ENCODE data around the gene DNTTIP2.
"Not testable (repeated sequence)": the region's sequence is repeated elsewhere in the genome, so short reads cannot be mapped to it uniquely, and the experiment has no call there.

DNTTIP2 gene, protein sequence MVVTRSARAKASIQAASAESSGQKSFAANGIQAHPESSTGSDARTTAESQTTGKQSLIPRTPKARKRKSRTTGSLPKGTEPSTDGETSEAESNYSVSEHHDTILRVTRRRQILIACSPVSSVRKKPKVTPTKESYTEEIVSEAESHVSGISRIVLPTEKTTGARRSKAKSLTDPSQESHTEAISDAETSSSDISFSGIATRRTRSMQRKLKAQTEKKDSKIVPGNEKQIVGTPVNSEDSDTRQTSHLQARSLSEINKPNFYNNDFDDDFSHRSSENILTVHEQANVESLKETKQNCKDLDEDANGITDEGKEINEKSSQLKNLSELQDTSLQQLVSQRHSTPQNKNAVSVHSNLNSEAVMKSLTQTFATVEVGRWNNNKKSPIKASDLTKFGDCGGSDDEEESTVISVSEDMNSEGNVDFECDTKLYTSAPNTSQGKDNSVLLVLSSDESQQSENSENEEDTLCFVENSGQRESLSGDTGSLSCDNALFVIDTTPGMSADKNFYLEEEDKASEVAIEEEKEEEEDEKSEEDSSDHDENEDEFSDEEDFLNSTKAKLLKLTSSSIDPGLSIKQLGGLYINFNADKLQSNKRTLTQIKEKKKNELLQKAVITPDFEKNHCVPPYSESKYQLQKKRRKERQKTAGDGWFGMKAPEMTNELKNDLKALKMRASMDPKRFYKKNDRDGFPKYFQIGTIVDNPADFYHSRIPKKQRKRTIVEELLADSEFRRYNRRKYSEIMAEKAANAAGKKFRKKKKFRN

DNA sequence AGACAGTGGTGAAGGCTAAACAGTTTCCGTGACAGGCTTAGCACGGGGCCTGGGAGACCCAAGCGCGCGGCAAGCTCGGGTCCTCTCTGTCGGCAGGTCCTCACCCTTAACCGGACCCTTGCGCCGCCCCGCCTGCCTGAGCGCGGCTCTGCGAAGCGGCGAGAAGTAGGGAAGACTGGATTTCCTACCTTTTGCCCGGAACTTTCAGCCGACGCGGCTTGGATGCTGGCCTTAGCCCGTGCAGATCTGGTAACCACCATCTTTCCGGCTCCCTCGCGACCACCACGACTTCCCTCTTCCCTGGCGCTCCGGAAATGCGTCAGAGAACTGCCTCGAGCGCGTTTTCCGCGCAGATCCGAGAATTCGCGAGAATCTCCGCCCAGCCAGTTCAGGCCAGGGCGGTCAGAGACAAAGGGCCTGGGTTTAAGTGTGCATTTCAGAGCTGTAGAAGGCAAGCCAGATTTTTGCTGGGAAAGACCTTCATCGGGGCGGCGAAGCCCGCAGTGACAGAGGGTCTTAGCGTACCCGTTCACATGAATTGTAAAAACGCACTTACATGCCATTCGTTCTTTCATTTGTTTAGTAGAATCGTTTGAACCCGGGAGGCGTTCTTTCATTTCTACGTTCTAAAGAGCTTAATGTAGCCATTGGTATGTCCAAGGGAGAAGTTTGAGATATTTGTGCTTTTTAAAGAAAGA lies at the start of gene DNTTIP2:
TSS of gene DNTTIP2 (minus strand) at position 318 of the 698 bp plus-strand sequence. CDS start at position 260, 58 bp downstream.
- peak; percentile 91 for DNase-seq (ENCODE audit: low spot score)

DNA sequence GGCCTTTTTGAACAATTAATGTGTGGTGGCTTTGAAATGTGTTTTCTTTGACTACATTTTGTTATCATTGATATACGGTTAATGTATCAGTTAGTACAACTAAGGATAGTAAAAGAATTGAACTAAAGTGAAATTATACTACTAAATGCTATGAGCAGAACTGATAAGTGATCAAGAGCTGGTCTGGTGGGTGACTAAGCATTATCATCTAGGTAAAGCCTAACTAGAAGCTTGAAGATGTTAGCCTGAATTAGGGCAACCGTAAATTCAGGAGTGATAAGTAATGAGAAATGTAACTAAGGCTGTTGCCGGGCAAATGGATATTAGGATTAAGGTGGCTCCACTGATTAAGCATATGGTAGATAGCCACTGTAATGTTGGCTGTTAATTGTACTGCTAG lies 46.2 kb upstream of the DNTTIP2 start:
- no peak for DNase-seq (ENCODE audit: low spot score)

DNA sequence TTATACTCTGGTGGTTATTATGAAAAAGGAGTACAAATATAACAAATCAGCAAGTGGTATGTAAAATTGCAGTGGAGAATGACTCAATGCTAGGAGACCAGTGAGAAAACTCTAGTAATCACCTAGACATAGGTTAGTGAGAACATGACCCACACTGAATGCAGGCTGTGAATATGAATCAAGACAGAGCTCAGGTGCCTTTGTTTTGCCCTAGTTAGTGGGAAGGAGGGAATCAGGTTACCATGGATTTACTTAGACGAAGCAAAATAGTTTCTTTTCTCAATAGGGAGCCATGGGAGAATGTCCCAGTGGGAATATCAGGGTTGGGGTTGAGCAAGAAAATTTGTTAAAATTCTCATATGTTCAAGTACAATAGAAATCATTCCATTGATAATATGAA lies 40.8 kb upstream of the DNTTIP2 start:
- no peak for DNase-seq (ENCODE audit: low spot score)

DNA sequence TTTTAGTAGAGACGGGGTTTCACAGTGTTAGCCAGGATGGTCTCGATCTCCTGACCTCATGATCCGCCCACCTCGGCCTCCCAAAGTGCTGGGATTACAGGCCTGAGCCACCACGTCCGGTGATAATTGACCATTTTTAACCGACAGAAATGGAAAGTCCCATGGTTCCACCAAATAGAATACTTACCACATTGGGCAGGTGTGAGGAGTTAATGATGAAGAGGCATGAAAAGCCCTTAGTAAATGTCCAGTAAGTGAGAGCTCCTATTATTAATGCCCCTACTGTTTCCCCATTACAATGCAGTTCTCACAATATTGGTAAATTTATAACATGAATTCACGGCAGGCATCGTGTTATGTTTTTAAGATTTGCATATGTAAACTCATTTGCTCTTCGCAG lies 38.3 kb upstream of the DNTTIP2 start:
- no peak for DNase-seq (ENCODE audit: low spot score)

DNA sequence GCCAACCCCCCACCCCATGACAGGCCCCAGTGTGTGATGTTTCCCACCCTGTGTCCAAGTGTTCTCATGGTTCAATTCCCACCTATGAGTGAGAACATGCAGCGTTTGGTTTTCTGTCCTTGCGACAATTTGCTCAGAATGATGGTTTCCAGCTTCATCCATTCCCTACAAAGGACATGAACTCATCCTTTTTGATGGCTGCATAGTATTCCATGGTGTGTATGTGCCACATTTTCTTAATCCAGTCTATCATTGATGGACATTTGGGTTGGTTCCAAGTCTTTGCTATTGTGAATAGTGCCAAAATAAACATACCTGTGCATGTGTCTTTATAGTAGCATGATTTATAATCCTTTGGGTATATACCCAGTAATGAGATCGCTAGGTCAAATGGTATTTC lies 31.9 kb upstream of the DNTTIP2 start:
- not testable (repeated sequence) for DNase-seq (ENCODE audit: low spot score)

DNA sequence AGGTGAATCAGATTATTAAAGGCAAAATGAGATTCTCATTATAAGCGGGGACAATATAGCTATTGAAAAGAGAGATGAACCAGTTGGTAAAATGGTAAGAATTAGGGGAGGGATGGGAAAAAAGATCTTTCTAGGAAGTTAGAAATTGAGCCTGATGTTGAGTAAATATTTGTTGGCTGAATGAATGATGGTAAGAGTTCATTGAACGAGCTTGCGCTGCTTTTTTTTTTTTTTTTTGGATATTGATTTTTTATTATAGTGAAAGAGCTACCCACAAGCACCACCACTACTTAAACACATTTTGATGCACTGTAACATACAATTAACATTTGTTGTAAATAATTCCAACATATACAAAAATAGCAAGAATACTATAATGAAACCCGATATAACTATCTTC lies 31.3 kb upstream of the DNTTIP2 start:
- DNase-seq (ENCODE audit: low spot score), result no peak

DNA sequence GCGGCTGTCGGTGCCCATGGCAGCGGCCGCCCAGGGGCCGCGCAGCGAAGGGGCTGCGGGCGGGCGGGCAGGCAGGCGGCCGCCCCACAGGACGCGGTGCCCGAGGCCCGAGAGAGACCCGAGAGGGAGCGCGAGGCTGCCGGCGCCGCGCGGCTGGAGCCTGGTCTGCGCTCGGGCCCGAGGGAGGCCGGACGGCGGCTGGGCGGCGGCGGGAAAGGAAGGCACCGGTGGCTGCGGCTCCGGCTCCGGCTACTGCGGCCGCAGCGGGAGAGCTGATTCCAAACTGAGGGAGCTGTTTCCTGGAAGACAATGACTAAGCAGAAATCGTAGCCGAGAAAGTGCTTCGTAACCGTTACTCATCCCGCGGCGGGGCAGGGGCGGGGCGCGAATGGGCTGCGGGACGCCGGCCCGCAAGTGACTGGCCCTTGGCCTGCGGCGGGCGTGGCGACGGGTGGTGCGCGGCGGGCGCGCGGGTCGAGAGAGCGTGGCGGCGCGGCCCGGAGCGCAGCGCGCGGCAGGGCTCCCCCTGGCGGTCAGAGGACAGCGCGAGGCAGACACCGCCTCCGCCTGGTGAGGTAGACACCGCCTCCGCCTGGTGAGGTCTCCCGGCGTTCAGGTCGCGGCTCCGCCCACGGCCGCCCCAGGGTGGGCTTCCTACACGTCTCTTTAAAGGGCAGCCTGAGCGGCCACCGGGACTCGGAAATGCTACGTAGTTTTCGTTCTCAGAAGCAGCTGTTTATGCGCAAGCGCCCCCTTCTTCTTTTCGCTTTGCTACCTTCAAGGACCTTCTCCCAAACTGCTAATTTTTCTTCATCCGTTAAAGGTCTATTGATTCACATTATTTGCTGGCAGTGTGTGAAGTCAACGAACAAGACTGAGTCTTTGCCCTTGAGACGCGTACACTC lies 30.4 kb upstream of the DNTTIP2 start, which contains the start of gene GCLM:
TSS of gene GCLM (minus strand) at position 285 of the 905 bp plus-strand sequence. CDS start at position 18, 267 bp downstream.
- DNase-seq (ENCODE audit: low spot score), result peak; percentile 96

DNA sequence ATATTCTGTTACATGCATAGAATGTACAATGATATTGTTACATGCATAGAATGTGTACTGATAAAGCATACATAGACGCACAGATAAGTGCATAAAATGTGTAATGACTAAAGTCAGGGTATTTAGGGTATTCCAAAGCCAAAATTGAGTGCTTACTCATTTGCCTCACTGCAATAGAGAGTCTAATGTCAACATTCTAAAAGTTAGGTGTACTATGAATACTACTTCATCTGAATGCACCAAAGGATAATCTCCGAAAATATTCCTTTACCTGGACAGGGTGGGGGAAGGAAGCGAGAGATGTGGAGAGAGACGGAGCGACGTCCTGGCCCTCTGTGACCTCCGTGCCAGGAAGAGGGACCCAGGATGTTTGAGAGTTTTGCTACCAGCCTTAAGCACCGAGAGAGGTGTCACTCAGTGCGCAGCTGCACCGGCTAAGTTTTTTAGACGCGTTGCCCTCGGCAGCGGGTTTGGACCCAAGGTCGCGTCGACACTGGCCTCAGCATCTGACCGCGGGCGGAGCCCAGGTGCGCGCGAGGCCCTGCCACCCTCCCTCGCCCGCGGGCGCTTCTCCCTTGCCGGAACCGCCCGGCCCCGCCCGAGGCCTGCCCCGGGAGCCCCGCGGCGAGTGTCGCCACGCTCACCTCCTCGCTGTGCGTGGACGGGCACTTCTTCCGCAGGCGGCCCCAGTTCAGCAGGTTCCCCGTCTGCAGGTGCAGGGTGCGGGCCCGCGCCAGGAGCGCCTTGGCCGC lies 29.6 kb upstream of the DNTTIP2 start:
- DNase-seq (ENCODE audit: low spot score), result peak; percentile 32

DNA sequence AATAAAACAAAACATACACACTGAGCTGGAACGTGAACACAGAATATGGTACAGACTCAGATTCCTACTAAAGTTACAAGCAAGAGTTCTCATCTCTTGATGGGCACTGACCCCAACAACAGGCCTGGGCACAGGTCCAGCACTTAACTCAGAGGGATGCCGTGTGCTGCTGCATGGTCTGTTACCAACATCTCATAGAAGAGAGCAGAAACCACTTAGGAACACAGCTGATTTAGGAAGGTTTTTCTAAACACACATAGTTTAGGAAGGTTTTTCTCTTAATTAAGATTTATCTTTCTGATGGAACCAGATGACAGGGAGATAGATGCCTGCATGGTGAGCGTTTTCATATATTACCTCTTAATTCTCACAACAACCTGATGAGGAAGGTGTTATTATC lies 28.7 kb upstream of the DNTTIP2 start:
- DNase-seq (ENCODE audit: low spot score), result no peak

DNA sequence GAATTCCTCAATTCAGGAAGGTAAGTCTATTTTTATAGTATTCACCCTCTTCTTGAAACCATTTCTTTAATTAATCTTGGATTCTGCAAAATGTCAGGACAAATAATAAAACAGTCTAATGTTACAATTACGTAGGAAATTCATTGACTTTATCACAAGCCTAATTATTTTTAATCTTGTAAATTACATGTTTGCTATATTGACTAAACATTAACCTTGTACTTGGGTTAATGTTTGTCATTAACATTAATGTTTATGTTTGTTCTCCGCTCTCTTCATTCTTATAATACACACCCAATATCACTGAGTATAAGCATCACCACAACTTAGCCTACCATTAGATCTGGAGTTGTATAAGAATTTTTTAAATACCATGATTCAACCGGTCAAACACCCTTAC lies 27.5 kb upstream of the DNTTIP2 start:
- no peak for DNase-seq (ENCODE audit: low spot score)

DNA sequence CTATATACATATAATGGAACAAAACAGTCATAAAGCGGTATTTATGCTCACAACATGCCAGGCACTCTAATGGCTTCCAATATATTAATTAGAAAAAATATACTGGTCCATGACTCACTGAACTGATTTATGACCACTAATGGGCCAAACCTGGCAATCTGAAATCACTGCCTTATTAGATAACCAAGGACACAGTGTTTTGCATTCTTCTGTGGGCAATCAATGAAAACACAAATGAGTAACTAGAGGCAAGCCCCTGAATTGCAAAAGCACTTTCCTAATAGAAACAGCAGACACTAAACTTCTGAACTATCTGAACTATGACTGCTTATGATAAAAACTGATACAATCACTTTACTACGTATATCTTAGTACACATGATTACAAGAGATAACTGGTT lies 26.7 kb upstream of the DNTTIP2 start:
- DNase-seq (ENCODE audit: low spot score), result no peak

DNA sequence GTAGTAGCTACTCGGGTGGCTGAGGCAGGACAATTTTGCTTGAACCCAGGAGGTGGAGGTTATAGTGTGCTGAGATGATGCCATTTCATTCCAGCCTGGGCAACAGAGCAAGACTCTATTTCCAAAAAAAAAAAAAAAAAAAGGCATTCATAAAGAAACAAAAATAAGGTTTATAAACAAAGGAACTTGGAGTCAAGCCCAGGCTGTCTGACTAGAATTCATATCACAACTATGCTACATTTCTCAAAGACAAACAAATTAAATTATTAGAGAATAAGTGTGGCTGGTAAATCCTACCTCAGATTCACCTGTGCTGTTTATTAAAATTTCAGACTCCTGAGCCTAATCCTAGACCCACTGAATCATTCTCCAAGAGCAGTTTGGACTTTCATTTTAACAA lies 26.0 kb upstream of the DNTTIP2 start:
- DNase-seq (ENCODE audit: low spot score), result no peak

DNA sequence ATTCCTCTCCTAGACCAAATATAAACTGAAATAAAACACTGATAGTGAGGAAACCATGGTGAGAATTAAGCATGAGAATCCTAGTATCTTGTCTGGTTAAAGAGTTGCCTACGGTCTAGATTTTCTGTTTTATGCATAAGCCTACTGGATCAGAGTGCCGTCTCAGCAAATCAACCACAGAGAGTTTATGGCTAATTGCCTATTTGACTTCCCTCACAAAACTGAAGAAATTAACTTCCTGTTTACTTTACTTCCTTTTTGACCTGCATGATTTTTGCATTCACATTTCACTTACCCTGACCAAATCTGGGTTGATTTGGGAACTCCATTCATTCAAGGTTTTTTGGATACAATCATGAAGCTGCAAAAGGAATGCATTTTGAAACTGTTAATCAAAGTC lies 25.2 kb upstream of the DNTTIP2 start:
- DNase-seq (ENCODE audit: low spot score), result no peak

DNA sequence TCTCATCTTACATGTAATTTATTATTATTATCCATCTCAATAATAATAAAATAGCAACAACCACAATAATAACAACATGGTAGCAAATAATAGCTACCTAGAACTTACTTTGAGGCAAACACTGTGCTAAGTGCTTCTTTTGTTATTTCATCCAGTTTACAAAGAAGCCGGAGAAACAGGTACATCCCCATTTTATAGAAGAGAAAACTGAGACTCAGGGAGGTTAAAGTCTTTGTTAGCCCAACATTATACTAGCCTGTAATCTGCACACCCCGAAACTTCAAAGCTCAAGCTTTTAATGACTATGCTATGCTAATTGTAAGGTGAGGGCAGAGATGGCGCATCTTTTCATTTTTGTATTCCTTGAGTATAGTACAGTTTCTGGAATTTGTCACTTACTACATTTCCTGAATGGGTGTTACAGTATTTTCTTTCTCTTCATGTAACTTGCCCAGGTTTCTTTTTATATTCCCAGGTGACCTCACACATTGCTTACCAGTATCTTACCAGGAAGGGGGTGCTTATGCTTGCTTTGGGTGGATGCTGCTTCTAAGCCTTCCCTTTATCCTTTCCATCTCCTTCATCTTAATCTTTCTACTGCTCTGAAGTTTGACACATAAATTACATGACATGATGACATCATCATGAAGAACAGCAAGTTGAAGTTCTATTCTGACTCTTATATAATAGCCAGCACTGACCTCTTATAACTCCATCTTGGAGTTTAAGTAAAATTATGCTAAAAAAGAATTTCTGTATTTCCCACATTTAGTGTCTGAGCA lies 21.9 kb upstream of the DNTTIP2 start:
- no peak for DNase-seq (ENCODE audit: low spot score)

DNA sequence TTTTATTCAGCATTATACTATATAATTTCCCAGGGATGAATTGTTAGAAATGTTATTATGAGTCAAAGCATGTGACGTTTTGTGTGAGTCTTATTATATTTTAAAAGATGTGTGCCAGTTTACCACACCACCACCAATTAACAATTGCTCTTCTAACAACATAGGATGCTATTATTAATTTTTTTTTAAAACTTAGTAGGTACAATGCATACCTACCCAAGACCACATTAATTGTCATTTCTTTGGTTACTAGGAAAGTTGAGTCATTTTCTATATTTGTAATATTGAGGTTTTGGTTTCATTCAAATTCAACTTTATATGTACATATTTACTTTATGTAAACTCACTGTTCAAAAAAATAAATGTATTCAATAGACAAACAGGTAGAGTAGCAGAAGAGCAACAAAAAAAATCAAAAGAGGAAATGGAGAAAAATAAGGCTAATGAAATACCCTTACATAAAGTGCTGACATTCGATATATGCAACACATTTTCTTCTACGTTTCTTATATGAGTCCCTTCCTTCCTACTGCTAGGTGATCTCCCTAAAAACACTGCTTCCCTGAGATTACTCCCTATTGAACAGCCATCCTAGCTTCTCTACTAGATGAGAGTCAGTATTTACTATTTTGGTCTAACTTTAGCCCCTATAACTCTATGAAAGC lies 20.7 kb upstream of the DNTTIP2 start:
- DNase-seq (ENCODE audit: low spot score), result no peak

DNA sequence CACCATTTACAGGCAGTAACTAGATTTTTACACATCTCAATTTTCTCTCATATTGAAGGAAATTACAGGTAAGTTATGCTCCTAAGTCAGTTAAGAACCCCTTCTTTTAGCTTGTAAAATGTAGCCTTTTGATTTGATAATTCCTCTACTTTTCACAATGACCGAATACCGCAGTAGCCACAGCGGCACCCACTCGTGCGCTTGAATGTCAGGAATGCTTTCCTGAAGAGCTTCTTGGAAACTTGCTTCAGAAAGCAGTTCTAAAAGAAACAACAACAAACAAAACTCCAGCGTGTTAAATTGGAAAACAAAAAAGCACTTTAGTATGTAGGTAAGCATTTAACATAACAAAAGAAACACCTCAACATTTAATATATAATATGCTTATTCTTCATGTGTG lies 9.9 kb upstream of the DNTTIP2 start:
- no peak for DNase-seq (ENCODE audit: low spot score)

DNA sequence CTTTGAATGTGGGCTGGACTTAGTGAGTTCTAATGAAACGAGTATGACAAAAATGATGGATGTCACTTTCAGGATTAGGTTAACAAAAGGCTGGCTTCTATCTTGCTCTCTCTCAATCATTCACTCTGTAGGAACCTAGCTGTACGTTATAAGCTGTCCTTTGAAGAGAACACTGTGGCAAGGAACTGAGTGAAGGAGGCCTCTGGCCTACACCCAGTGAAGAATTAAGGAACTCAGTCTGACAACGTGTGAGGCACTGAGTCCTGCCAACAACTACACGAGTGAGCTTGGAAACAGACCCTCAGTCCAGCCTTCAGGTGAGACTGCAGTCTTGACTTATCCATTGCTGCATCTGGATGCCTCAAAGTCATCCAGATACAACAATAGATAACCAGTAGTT lies 3.3 kb upstream of the DNTTIP2 start:
- DNase-seq (ENCODE audit: low spot score), result no peak

DNA sequence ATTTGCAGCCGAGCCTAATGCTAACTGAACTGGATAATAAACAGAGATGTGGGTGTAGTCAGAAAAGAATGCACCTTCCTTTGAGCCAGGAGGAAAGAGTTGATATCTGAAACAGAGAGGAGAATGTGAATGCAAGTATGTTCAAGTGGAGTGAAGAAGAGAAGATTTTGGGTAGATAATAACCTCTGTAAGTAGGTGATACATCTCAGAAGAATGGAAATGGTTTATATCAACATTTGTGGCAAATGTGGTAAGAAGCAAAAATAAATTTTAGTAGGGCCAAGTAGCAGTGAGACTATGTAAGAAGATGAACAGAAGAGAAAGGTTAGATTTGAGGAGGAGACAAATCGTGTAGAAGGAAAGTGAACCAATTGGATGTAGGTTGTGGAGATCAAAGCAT lies 1.7 kb upstream of the DNTTIP2 start:
- no peak for DNase-seq (ENCODE audit: low spot score)

DNA sequence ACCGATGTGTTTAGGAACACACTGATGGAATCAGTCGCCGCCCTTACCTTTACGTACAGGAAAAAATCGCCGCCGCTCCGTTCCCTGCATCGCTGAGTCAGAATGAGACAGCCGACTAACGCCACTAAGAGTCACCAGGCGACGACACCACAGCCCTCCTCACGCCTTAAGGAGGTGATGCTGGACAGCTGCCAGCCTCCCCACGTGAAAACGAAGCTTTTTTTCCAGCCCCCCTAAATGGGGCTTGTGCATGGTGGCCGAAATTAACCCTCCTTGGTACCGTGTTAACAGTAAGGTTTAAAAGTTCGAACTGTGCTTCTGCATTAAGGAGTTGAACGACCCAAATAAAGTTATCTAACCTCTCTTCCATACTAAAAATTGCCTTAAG lies 511 bp downstream of the DNTTIP2 start:
- peak; percentile 69 for DNase-seq (ENCODE audit: low spot score)

DNA sequence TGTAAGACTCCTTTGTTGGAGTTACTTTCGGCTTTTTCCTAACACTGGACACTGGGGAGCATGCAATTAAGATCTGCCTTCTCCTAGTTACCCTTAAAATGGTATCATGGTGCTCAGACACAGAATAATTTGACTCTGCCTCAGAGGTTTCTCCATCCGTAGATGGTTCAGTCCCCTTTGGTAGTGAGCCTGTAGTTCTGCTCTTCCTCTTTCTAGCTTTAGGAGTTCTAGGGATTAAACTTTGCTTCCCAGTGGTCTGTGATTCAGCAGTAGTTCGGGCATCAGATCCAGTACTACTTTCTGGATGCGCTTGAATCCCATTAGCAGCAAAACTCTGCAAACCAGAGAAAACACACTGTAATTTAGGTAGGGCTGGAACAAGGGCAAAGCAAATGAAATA lies 1.5 kb downstream of the DNTTIP2 start:
- DNase-seq (ENCODE audit: low spot score), result no peak

Measured in LoVo (cell line).